GM19025 (cell line): Measurements from ENCODE around the gene GOLGA6L2.

ENCODE experiments used
- ATAC-seq: cut with Tn5 transposase; IDR thresholded peaks from one replicate; pipeline ENCODE4 v1.9.1; 2021; ENCODE audit warnings: mild to moderate bottlenecking, low read depth, moderate library complexity; ENCODE audit not compliant: unreplicated experiment

The GOLGA6L2 gene, protein sequence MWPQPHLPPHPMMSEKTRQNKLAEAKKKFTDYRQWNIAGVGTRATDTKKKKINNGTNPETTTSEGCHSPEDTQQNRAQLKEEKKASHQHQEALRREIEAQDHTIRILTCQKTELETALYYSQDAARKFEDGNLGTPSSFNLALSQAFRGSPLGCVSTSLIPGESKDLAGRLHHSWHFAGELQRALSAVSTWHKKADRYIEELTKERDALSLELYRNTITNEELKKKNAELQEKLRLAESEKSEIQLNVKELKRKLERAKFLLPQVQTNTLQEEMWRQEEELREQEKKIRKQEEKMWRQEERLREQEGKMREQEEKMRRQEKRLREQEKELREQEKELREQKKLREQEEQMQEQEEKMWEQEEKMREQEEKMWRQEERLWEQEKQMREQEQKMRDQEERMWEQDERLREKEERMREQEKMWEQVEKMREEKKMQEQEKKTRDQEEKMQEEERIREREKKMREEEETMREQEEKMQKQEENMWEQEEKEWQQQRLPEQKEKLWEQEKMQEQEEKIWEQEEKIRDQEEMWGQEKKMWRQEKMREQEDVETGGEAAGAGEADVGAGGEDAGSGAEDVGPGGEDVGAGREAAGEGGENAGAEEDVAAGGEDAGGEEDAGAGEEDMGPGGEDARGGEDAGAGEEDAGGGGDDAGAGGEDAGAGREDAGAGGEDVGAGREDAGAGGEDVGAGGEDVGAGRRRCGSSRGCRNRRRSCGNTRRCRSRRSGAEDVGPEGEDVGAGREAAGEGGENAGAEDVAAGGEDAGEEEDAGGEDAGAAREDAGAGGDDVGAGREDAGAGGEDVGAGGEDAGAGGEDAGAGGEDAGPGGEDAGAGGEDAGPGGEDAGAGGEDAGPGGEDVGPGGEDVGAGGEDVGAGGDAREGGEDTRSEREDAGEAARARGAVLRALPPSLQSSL

DNA sequence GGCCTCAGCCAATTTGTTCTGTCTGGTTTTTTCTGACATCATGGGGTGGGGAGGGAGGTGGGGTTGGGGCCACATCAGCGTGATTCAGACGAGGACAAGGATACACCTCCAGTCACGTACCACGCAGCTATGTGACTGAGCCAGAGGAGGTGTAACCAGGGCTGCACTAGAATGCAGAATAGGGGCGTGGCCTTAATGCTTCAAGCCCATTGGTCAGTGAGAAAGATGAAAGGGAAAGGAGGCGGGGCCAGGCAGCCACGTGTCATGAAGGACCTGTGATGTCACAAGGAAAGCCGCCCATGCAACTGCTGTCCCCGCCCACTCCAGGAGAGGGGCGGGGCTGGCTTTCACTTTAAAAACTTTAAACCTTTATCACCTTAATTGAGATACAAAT is at the start of gene GOLGA6L2:
Gene GOLGA6L2, minus strand, starts transcription at position 137 of the 394 bp plus-strand sequence. Its CDS starts 62 bp downstream, at position 75.
- ATAC-seq, result no peak

DNA sequence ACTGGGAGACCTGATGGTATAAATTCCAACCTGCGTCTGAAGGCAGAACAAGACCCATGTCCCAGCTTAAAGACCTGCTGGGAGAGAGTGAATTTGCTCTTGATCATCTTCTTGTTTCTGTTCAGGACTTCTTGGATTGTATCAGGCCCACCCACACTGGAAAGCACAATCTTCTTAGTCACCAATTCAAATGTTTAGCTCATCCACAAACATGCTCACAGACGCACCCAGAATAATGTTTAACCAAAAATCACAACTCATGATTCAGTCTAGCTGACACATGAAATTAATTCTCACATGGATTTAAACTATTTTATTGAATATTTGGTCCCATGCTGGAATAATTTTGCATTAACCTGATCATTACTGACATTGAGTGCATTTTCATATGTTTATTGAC is 37.8 kb upstream of the GOLGA6L2 start:
- no peak for ATAC-seq

DNA sequence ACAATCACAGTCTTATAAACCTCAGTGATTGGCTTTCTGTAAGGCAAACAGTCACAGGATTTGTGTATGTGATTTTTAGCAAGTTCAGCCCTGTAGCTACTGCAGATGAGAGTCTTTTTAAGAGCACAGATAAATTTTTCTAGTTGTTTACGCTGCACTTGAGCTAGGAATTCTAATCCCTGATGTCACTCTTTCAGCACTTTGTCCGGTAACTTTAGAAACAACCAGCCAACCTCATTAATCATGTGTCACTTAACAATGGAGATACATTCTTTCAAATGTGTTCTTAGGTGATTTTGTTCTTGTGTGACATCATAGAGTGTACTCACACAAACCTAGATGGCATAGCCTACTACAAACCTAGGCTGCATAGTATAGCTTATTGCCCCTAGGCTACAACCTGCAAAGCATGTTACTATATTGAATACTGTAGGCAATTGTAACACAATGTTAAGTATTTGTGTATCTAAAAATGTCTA is 36.8 kb upstream of the GOLGA6L2 start:
- no peak for ATAC-seq

DNA sequence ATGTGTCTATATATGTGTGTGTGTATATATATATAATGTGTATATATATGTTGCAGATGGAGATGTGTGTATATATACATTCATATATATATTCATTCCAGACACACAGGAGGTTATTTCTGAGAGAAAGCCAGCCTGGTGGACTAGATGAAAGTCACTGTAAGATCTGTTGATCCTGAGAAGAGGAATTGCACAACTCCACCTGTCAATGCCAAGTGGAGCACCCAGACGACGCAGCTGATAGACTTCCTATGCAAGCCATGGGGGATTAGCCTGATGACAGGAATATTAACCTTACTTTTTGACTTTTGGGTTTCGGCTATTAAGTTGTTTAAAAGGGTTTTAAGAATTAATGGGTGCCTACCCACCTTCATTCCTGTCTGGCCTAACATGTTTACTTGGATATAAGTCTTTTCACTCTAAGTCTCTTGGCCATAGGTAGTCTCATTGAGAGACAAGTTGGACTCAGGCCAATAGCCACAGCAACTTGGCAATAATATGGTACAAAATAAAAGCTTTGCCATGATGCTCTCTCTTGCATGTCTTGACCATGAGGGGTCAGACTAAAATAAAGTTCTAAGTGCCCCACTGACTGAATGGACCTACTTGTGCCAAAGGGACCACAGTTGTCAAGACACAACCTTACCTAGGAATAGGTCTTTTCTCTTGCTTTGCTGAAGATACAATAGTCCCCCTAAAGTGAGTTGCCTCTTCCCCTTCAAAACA is 35.9 kb upstream of the GOLGA6L2 start:
- ATAC-seq, result no peak

DNA sequence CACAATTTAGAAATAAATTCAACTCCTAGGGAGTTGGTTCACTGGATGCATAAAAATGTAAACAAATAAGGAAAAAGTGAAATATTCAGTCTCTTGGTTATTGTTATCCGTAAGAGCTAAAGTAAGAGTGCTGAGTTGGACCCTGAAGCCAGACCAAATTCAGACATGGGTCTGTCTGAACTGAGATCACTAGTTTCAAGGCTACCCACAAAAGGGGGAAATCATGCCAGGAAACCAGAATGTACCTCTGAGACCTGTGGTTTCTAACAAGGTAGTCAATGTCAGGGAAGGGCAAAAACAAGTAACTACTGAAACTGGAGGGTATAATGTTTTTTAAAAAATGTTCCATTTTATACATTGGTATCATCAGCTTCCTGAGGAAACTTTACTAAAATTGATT is 35.2 kb upstream of the GOLGA6L2 start:
- ATAC-seq, result no peak

DNA sequence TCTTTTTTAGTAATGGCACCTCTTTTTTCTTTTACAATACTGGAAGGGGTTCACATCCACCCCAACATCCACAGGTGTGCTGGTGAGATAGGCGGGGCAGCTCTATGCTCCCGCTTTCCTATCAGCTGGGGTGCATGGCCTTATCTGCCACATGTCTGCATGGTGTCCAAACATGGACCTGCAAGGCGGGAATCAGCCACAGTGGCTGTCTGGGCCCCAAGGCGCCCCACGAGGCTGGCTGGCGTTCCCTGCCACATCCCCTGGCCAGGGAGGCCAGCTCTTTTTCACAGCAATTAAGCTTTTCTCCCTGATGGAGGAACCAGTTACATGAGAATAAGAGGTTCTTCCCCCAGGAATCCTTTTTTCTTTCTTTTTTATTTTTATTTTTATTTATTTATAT is 30.9 kb upstream of the GOLGA6L2 start:
- no peak for ATAC-seq

DNA sequence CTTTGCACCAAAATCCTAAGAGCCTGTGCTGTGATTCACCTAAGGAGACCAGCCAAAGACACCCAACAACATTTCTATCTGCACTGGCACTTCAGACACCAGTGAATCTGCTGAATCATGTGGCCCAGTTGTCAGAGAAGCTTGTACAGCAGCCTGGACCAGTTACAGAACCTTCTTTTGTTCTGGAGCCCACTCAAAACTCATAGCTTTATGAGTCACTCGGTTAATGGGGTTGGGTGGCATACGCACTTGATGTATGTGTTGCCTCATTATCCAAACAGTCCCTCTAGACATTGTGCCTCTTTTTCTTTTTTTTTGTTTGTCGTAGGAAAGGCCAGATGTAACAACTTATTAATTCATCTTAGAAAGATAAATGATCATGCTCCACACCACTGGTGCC is 25.6 kb upstream of the GOLGA6L2 start:
- no peak for ATAC-seq

DNA sequence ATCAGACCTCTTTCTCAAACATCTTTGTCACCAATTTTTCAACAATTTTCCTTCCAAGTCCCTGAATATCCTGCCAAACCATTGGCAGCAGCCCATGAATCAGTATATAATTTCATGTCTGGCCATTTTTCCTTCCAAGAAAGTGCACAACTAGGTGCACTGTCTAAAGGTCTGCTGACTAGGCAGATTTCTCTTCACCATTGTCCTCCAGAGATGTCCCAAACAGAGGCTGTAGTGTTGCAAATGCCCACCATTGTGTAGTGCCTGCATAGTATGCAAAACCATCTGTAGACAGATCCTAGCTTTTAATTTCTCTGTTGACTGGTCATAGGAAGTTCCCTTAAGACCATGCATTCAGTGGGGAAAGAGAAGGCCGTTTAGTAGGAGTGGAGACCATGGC is 25.0 kb upstream of the GOLGA6L2 start:
- no peak for ATAC-seq

DNA sequence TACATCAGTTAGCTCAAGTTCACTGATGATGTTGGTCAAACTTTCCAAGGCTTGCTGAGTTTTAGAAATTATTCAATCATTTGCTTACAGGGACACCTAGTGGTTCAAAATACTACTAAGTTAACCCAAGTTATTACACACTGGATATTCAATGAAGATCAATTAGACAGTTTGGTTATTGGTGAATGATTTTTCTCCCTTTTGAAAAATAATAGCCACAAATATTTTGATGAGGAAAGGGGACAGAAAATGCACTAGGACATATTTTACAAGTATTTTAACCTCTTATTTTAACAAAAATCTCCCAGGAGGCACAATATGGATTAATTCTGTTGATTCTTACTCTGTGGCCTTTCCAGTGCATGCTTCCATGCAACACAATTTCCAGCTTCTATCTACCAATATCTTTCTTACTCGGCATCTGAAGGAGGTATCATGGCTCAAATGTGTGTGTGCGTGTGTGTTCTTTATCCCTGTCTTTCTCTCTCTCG is 20.1 kb upstream of the GOLGA6L2 start:
- no peak for ATAC-seq

DNA sequence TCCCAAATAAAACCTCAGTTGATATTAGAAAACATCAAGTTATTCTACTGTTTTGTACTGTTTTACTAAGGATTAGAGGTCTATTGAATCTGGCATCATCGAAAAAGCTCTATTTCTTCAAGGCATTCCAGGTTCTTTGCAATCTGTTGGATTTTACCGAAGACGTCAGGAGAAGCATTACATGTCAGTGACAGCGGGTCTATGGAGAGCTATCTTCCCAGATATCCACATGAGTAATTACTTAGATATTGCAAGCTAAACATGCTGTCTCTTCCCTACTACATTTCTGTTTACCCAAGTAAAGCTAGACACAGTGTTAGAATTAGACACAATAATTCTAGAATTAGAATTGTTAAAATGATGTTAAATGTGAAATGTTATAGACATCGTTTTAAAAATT is 10.8 kb upstream of the GOLGA6L2 start:
- no peak for ATAC-seq

DNA sequence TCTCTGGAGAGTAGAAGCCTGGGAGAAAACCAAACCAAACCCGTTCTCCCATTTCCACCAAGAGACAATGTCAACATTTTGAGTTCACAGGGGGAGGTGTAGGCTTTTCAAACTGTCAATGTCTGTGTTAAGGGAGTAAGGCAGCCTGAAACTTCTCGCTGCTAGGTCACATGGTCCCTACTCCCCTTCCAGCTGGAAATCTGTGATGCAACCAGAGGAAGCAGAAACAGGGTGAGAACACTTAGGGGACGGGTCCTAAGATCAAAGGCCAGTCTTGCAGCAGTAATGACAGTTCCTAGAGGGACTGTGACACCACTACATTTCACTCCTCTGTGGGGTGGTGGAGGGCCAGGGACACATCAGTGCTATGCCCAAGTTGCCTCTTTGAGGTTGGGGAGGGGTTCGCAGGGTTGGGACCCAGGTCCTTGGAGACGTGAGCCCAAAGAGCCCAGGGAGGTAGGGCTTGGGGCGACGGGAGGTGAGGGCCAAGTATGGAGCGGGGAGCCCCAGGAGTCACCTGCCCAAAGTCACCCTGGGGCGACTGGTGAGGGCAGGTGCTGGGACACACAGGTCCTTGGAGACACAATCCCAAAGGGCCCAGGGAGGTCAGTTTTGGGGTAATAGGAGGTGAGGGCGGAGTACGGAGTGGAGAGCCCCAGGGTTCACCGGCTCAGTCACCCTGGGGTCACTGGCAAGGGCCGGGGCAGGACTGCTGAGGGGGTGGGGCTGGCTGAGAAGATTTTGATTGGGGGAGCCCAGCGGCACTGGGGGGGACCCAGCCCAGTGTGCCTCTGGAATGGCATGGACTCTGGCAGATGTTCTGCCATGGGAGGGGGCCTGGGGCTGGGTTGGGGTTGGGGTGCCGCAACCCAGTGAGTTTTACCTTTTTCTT is 582 bp downstream of the GOLGA6L2 start:
- no peak for ATAC-seq

DNA sequence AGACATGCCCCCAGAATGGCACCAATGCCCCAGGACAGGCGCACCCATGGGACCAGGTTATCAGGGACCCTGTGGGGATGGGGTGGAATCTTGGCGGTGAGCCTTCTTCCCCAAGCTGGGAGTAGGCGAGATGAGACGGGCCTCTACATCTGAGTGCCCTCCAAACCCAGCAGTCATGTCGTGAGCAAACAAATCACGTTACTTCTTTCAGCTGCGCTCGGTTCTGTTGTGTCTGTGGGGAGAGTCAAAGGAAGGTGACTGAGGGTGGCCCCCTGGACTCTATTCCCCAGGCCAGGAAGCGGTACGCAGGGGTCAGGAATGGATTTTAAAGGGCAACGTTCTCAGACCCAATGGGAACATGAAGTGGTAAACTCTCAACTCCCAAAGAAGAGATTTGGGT is 2.8 kb downstream of the GOLGA6L2 start:
- no peak for ATAC-seq

DNA sequence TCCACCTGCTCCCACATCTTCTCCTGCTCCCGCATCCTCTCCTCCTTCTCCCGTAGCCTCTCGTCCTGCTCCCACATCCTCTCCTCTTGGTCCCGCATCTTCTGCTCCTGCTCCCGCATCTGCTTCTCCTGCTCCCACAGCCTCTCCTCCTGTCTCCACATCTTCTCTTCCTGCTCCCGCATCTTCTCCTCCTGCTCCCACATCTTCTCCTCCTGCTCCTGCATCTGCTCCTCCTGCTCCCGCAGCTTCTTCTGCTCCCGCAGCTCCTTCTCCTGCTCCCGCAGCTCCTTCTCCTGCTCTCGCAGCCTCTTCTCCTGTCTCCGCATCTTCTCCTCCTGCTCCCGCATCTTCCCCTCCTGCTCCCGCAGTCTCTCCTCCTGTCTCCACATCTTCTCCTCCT is 5.8 kb downstream of the GOLGA6L2 start:
- no peak for ATAC-seq

DNA sequence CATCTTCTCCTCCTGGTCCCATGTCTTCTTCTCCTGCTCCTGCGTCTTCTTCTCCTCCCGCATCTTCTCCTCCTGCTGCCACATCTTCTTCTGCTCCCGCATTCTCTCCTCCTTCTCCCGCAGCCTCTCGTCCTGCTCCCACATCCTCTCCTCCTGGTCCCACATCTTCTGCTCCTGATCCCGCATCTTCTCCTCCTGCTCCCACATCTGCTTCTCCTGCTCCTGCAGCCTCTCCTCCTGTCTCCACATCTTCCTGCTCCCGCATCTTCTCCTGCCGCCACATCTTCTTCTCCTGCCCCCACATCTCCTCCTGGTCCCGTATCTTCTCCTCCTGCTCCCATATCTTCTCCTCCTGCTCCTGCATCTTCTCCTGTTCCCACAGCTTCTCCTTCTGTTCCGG is 6.4 kb downstream of the GOLGA6L2 start:
- no peak for ATAC-seq

DNA sequence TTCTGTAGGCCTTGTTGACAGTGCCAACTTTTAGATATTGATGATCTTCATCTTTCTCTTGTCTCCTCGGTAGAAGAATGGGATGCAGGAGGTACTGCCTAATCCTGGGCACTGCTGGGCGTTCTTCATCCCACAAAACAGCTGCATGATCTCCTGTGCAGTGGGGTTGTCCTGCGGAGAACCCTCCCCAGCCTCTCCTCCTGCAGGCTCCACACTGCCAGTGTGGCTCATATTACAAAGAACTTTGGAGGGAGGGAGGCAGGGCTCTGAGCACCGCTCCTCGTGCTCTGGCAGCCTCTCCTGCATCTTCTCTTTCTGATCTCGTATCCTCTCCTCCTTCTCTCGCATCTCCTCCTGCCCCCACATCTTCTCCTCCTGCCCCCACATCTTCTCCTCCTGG is 7.5 kb downstream of the GOLGA6L2 start:
- no peak for ATAC-seq

DNA sequence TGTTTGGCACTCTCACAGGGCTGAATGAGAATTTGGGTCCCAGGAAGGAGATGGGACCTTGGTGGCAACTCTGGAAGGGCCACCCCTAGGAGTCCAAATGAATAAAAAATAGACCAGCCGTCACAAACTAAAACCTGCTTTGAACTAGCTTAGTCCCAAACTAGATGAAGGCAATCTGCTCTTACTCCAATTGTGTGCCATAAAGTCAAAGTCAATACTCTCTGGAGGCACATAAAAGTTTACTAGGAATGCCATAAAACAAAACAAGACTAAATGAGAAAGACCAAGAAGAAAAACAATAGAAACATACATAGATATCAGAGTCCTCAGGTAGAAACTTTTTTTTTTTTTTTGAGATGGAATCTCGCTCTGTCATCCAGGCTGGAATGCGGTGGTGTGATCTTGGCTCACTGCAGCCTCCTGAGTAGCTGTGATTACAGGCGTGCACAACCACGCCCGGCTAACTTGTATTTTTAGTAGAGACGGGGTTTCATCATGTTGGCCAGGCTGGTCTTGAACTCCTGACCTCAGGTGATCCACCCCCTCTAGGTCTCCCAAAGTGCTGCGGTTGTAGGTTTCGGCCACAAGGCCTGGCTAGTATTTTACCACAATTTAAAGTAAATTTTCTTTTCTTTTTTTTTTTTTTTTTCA is 8.1 kb downstream of the GOLGA6L2 start:
- no peak for ATAC-seq

DNA sequence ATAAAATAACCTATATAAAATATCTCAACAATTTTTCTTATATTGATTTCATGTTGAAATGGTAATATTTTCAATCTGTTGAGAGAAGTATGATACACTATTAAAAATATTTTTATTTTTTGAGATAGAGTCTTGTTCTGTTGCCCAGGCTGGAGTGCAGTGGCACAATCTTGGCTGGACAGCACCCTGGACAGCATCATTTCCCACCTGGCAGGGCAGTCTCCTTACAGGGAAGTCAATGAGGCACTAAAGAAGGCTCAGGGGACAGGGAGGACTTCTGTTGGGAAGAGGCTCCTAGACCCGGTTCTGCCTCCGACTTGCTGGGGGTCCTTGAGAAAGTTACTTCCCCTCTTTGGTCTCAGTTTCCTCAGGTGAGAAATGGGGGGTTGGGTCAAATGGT is 9.4 kb downstream of the GOLGA6L2 start:
- no peak for ATAC-seq

DNA sequence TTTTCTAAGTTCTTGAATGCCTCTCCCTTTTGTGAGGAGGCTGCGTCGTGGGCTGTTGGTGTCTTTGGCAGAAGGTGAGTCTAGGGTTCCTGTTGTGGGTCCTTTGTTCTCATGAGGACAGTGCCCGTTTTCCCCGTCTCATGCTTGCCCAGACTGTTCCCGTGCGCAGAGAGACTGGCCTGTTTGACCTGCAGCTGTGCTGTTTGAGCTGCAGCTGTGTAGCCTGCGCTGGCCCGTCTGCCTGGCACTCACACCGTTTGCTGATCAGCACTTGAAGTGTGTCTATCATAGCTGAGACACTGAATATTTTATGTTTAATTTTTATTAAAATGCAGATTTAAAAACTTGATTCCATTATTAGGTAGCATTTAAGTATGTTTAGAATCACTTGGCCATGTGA is 9.9 kb downstream of the GOLGA6L2 start:
- no peak for ATAC-seq

DNA sequence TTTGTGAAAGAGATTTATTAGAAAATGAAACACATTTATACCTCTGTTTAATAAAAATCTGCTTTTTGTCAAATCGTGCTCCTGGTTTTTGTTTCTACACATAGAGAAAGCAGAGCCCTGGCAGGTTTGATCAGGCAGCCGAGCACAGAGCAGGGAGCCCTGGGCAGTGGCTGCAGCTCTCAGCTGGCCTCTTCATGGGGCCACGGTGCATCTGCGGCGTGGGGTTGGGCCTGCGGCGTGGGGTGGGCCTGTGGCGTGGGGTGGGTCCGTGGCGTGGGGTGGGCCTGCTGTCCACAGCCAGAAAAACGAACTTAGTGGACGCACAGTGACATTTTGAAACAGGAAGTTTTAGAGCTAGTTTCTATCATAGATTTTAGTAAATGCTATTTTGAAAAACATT is 10.6 kb downstream of the GOLGA6L2 start:
- ATAC-seq, result no peak
